Activated CD8-positive, alpha-beta T cell treated with anti-CD3 and anti-CD28 coated beads for 36 hours (primary cell): Measurements from ENCODE around the gene CREB3. TPM values are rescaled to one million over a fixed set of nuclear protein-coding genes. Genes with fewer than 3 reads are reported as not detected.

Experiments
- ATAC-seq: fragments of 200-7000 bp; cut with Tn5 transposase; one replicate; pipeline ENCODE4 v1.10.0; 2021; ENCODE audit warnings: mild to moderate bottlenecking, moderate library complexity
- CTCF ChIA-PET: fragments of 350-600 bp; sonication (Branson Sonifier 250); formaldehyde crosslinking; loops from one replicate; lab custom pipeline; 2021; ENCODE audit warnings: antibody characterized with exemption; lab: Charles Lee
- POLR2A ChIA-PET: fragments of 350-600 bp; sonication (Branson Sonifier 250); formaldehyde crosslinking; loops from one replicate; lab custom pipeline; 2021; ENCODE audit warnings: antibody characterized with exemption; lab: Charles Lee
- DNase-seq: peaks from one replicate; pipeline ENCODE4 v3.0.0-alpha.2; 2020
- H3K27ac Mint-ChIP-seq: one replicate; pipeline ENCODE4 v1.8.0; 2021; ENCODE audit warnings: mild to moderate bottlenecking, mixed read lengths
- H3K27me3 Mint-ChIP-seq: one replicate; pipeline ENCODE4 v1.8.0; 2021; ENCODE audit warnings: mixed read lengths
- H3K36me3 Mint-ChIP-seq: one replicate; pipeline ENCODE4 v1.8.0; 2021; ENCODE audit warnings: low read depth, mixed read lengths
- H3K4me1 Mint-ChIP-seq: one replicate; pipeline ENCODE4 v1.8.0; 2021; ENCODE audit warnings: low read depth, mixed read lengths
- H3K4me3 Mint-ChIP-seq: one replicate; pipeline ENCODE4 v1.8.0; 2021; ENCODE audit warnings: mild to moderate bottlenecking, moderate library complexity, mixed read lengths
- H3K9me3 Mint-ChIP-seq: one replicate; pipeline ENCODE4 v1.8.0; 2021; ENCODE audit warnings: mixed read lengths
- CTCF ChIP-seq: fragments of 200-600 bp; IDR thresholded peaks from one replicate; pipeline ENCODE4 v1.8.0; 2022; ENCODE audit warnings: antibody characterized with exemption, mild to moderate bottlenecking
- intact Hi-C: fragments of 100-400 bp; cut with micrococcal nuclease; formaldehyde crosslinking; loops from one replicate; pipeline ENCODE4 v1.10.0; 2022
- total RNA-seq, 2 experiments: library from RNA; stranded (reverse); gene quantifications; one replicate each; pipeline ENCODE4 v1.2.3, GENCODE V29; 2021

CREB3 gene
- total RNA-seq, 2 experiments from 2014 or later: 22.3 to 22.4 TPM

DNA sequence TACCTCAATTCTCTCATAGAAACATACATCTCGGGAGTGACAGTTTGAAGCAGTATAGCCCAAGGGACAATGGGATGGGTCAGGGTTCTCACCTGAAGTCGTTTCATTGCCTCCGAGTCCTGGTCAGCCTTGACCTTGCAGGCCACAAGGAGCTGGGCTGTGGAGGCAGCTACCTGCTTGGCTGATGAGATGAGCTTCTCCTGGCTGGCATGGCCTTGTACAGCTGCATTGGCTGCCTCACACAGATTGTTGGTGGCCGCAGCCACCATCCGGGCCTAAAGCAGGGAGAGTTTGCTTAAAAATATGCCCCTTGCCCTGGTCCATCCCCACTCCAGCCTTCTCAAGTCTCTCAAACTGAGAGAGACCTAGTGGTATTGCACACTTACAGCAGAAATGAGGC, 34.2 kb upstream of the CREB3 start:
- no peak for TF ChIP-seq CTCF
- intact Hi-C loops: no loop called here
- H3K27me3 Mint-ChIP-seq: no peaks in the 10 kb centered on the region
- ChIA-PET CTCF (interaction anchor here (0.9 to 12.7 kb wide), 7 partner anchors 7 to 91 kb away, joined by 3 to 313 read pairs (median 106); partner anchors contain the start of genes ARHGEF39, CA9, CCDC107 and CREB3), POLR2A (interaction anchor here (0.7 kb wide), 1 partner anchor 86 kb away, joined by 3 read pairs; no protein-coding TSS in a partner anchor)
- H3K36me3 Mint-ChIP-seq: peaks cover 24% of the 10 kb centered on the region
- DNase-seq: no peak
- no peaks in the 10 kb centered on the region for H3K4me1 Mint-ChIP-seq
- no peak overlapping the region for H3K4me3 Mint-ChIP-seq
- H3K9me3 Mint-ChIP-seq: no peaks in the 10 kb centered on the region
- no peak overlapping the region for H3K27ac Mint-ChIP-seq
- no peak for ATAC-seq

DNA sequence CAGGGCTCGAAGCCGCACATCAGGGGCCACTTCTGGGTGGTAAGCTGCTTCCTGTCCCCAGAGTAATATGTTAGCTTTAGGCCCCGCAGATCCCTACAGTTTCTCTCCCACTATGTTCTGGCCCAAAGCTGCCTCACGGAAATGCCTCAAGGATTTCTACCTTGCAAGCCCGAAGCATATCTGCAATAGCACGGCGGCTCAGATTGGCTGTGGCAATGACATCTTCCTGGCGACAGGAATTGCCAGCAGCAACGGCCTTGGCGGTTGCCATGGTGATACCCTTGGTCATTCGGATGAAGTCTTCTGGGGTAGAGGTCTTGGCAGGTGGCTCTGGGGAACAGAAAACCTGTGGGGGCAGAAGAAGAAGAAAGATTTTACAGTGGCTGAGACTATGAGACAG, 32.4 kb upstream of the CREB3 start:
- ChIA-PET POLR2A (interaction anchor here (0.6 kb wide), 1 partner anchor 69 kb away, joined by 3 read pairs; no protein-coding TSS in a partner anchor), CTCF (interaction anchor here (1.5 to 2.1 kb wide), 2 partner anchors 30 to 37 kb away, joined by 4 to 7 read pairs; no protein-coding TSS in a partner anchor)
- Mint-ChIP-seq H3K36me3 (peaks cover 38% of the 10 kb centered on the region), H3K9me3 (no peaks in the 10 kb centered on the region), H3K27ac (no peak overlapping the region), H3K4me3 (no peak overlapping the region), H3K4me1 (no peaks in the 10 kb centered on the region), H3K27me3 (no peaks in the 10 kb centered on the region)
- ATAC-seq: no peak
- no peak for DNase-seq
- TF ChIP-seq CTCF: no peak
- intact Hi-C loops: no loop called here

DNA sequence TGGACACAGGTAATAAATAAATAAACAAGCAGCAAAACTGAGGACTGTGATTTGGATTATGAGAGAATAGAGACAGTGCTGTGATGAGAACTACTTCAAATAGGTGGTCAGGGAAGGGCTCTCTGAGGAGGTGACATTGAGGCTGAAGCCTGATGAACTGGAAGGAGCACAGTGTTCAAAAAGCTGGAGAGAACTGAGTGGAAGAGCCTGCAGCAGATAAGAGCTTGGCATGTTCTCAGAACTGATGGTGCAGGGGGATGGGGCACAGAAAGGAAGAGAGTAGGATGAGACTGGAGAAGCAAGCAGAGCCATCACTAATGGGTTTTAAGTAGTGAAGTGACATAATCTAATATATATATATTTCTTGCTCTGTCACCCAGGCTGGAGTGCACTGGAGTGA, 31.5 kb upstream of the CREB3 start:
- ChIA-PET CTCF (interaction anchor here (0.7 to 2.1 kb wide), 3 partner anchors 29 to 89 kb away, joined by 3 to 7 read pairs (median 4); no protein-coding TSS in a partner anchor), POLR2A (interaction anchor here (0.6 to 1.2 kb wide), 2 partner anchors 21 to 68 kb away, joined by 3 read pairs; no protein-coding TSS in a partner anchor)
- DNase-seq (no peak), ATAC-seq (no peak)
- Mint-ChIP-seq H3K4me1 (no peaks in the 10 kb centered on the region), H3K9me3 (no peaks in the 10 kb centered on the region), H3K36me3 (peaks cover 39% of the 10 kb centered on the region), H3K4me3 (no peak overlapping the region), H3K27me3 (no peaks in the 10 kb centered on the region), H3K27ac (no peak overlapping the region)
- intact Hi-C loops: no loop called here
- no peak for TF ChIP-seq CTCF

GRCh38 chr9:35702696-35703095, 29.8 kb upstream of the CREB3 start:
- no peaks in the 10 kb centered on the region for H3K9me3 Mint-ChIP-seq
- H3K4me3 Mint-ChIP-seq: no peak overlapping the region
- no peaks in the 10 kb centered on the region for H3K27me3 Mint-ChIP-seq
- intact Hi-C loops: no loop called here
- peaks cover 38% of the 10 kb centered on the region for H3K36me3 Mint-ChIP-seq
- TF ChIP-seq CTCF: no peak
- H3K4me1 Mint-ChIP-seq: no peaks in the 10 kb centered on the region
- no peak for ATAC-seq
- no peak for DNase-seq
- H3K27ac Mint-ChIP-seq: no peak overlapping the region
- CTCF ChIA-PET: interaction anchor here (0.8 kb wide), 1 partner anchor 33 kb away, joined by 3 read pairs; no protein-coding TSS in a partner anchor
- POLR2A ChIA-PET: no interaction called here

DNA sequence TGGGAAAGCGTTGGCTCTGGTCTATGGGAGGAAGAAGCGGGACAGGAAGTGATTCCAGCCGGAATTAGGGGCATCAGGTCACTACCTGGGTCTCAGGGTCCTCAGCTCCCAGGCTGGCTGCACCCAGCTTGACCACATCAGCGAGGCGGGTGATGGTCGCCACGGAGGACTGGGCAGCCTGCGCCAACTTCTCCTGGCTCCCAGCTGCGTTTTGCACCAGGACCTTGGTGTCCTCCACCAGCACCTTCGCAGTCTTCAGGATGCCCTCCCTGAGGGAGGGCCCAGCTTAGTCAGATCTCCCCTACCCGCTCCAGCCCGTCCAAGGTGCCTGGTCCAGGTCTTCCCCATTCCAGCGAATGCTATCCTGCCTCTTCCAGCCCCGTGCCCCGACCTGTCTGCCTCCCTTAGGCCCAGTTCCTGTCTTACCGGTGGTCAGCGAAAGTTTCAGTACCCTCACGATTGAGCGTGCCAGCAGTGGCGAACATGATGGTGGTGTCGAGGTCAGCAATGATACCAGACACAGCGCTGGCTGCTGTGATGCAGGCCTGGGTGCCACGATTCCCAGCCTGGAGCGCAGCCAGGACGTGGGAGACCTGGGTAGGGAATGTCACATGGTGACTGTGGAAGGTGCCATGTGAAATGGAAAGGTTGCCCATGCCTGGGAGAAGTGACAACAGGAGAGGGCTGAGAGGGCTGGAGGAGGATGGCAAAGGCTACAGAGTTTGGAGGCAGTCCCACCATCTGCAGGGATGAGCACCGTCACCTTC, 28.4 kb upstream of the CREB3 start:
- intact Hi-C loops: no loop called here
- Mint-ChIP-seq H3K4me3 (no peak overlapping the region), H3K36me3 (peaks cover 43% of the 10 kb centered on the region), H3K4me1 (no peaks in the 10 kb centered on the region), H3K27me3 (no peaks in the 10 kb centered on the region), H3K27ac (no peak overlapping the region), H3K9me3 (no peaks in the 10 kb centered on the region)
- no peak for DNase-seq
- CTCF ChIA-PET: interaction anchor here (1.0 to 15.2 kb wide), 2 partner anchors 8 to 12 kb away, joined by 3 to 121 read pairs; no protein-coding TSS in a partner anchor
- TF ChIP-seq CTCF: no peak
- ATAC-seq: no peak
- POLR2A ChIA-PET: interaction anchor here (0.8 kb wide), 1 partner anchor 9 kb away, joined by 6 read pairs; no protein-coding TSS in a partner anchor
